Neural cell (in vitro differentiated cells): Measurements from ENCODE around the gene ERBB4. TPM values are rescaled to one million over a fixed set of nuclear protein-coding genes. Genes with fewer than 3 reads are reported as not detected.

Source experiments
- H2AFZ ChIP-seq: fragments of 200-600, 300-800 bp; sonication (generic), shearing (Covaris generic); 2 replicates; pipeline ENCODE4 v1.6.0; 2014; ENCODE audit warnings: low read depth, mild to moderate bottlenecking, antibody characterized with exemption, low read length, moderate library complexity
- H3F3A ChIP-seq: fragments of 200-600 bp; shearing (Covaris generic); 2 replicates; pipeline ENCODE4 v1.6.1; 2016; ENCODE audit warnings: mild to moderate bottlenecking, moderate library complexity, mixed read lengths, antibody characterized with exemption, low read length; ENCODE audit not compliant: insufficient read depth, poor library complexity, severe bottlenecking
- H3K27ac ChIP-seq: fragments of 200-600, 300-800 bp; sonication (generic), shearing (Covaris generic); 2 replicates; pipeline ENCODE4 v1.5.1; 2014; ENCODE audit warnings: mild to moderate bottlenecking, low read length, moderate library complexity
- H3K27me3 ChIP-seq: fragments of 300-800, 200-600 bp; sonication (generic), shearing (Covaris generic); 2 replicates; pipeline ENCODE4 v1.6.0; 2014; ENCODE audit warnings: mild to moderate bottlenecking, low read depth, low read length, moderate library complexity; ENCODE audit not compliant: insufficient read depth
- H3K36me3 ChIP-seq: fragments of 300-800, 200-600 bp; sonication (generic), shearing (Covaris generic); 2 replicates; pipeline ENCODE4 v1.5.1; 2014; ENCODE audit warnings: mild to moderate bottlenecking, antibody characterized with exemption, low read length, moderate library complexity; ENCODE audit not compliant: insufficient read depth
- H3K4me2 ChIP-seq: fragments of 300-800, 200-600 bp; sonication (generic), shearing (Covaris generic); 2 replicates; pipeline ENCODE4 v1.6.0; 2014; ENCODE audit warnings: mild to moderate bottlenecking, low read length
- H3K4me3 ChIP-seq: fragments of 300-800, 200-600 bp; sonication (generic), shearing (Covaris generic); 2 replicates; pipeline ENCODE4 v1.5.1; 2014; ENCODE audit warnings: mild to moderate bottlenecking, low read length, moderate library complexity
- H3K79me2 ChIP-seq: fragments of 200-600 bp; shearing (Covaris generic); replicated peaks from 2 replicates; pipeline ENCODE4 v1.6.0; 2014; ENCODE audit warnings: mild to moderate bottlenecking, low read length, moderate library complexity; ENCODE audit not compliant: insufficient read depth
- H3K9ac ChIP-seq: fragments of 300-800, 200-600 bp; sonication (generic), shearing (Covaris generic); 2 replicates; pipeline ENCODE4 v1.6.1; 2016; ENCODE audit warnings: mild to moderate bottlenecking, low read length, mixed read lengths
- H3K9me2 ChIP-seq: fragments of 200-600 bp; shearing (Covaris generic); 2 replicates; pipeline ENCODE4 v1.6.1; 2016; ENCODE audit warnings: mild to moderate bottlenecking, low read length, mixed read lengths; ENCODE audit not compliant: insufficient read depth
- H3K9me3 ChIP-seq: fragments of 200-600, 300-800 bp; sonication (generic), shearing (Covaris generic); 2 replicates; pipeline ENCODE4 v1.6.1; 2016; ENCODE audit warnings: mild to moderate bottlenecking, mixed run types, low read length, moderate library complexity, mixed read lengths
- H4K20me1 ChIP-seq: fragments of 200-600 bp; shearing (Covaris generic); 2 replicates; pipeline ENCODE4 v1.6.1; 2016; ENCODE audit warnings: mild to moderate bottlenecking, mixed run types; ENCODE audit not compliant: insufficient read depth
- CTCF ChIP-seq: fragments of 450-650 bp; IDR thresholded peaks from 2 replicates; pipeline ENCODE4 v1.5.1; 2014; ENCODE audit warnings: antibody characterized with exemption, mild to moderate bottlenecking, moderate library complexity; ENCODE audit not compliant: poor library complexity, severe bottlenecking
- EP300 ChIP-seq: fragments of 450-650 bp; conservative IDR thresholded peaks from 2 replicates; pipeline ENCODE4 v1.6.1; 2014; ENCODE audit warnings: antibody characterized with exemption, mild to moderate bottlenecking, moderate library complexity; ENCODE audit not compliant: poor library complexity, severe bottlenecking
- EZH2 ChIP-seq: fragments of 200-600, 300-800 bp; shearing (Covaris generic), sonication (generic); IDR thresholded peaks from 2 replicates; pipeline ENCODE4 v1.6.1; 2014; ENCODE audit warnings: antibody characterized with exemption, low read length, borderline replicate concordance, mild to moderate bottlenecking; ENCODE audit not compliant: insufficient read depth, poor library complexity, severe bottlenecking
- MXI1 ChIP-seq: fragments of 450-650 bp; conservative IDR thresholded peaks from 2 replicates; pipeline ENCODE4 v1.6.1; 2014; ENCODE audit warnings: antibody characterized with exemption, mild to moderate bottlenecking; ENCODE audit not compliant: poor library complexity, severe bottlenecking
- POLR2AphosphoS5 ChIP-seq: IDR thresholded peaks from 2 replicates; pipeline ENCODE4 v1.6.1; 2012
- RAD21 ChIP-seq: fragments of 450-650 bp; conservative IDR thresholded peaks from 2 replicates; pipeline ENCODE4 v1.6.1; 2014; ENCODE audit warnings: antibody characterized with exemption, mild to moderate bottlenecking, moderate library complexity
- REST ChIP-seq: IDR thresholded peaks from 2 replicates; pipeline ENCODE4 v1.6.1; 2012; ENCODE audit warnings: borderline replicate concordance
- SMC3 ChIP-seq: fragments of 450-650 bp; conservative IDR thresholded peaks from 2 replicates; pipeline ENCODE4 v1.6.1; 2014; ENCODE audit warnings: antibody characterized with exemption, mild to moderate bottlenecking, moderate library complexity; ENCODE audit not compliant: poor library complexity
- TAF1 ChIP-seq: IDR thresholded peaks from 2 replicates; pipeline ENCODE4 v1.6.1; 2012; ENCODE audit warnings: low read depth
- polyA plus RNA-seq: library from polyadenylated mRNA; depleted of rRNA; stranded (reverse); fragments of >200 nt; gene quantifications from 2 replicates; pipeline ENCODE4 v1.2.3, GENCODE V29; 2014

ERBB4 gene
- polyA plus RNA-seq, 1 donor from 2014 or later: 0.69 TPM

- no peaks in the 10 kb centered on the region for H3K79me2 ChIP-seq
- H3K9me3 ChIP-seq: peaks cover 6% of the 10 kb centered on the region
- no peak overlapping the region for H3K4me2 ChIP-seq
- H3K4me3 ChIP-seq: no peak overlapping the region
- H3K9ac ChIP-seq: no peak overlapping the region
- no peaks in the 10 kb centered on the region for H4K20me1 ChIP-seq
- TF ChIP-seq SMC3 (no peak), POLR2AphosphoS5 (no peak), REST (no peak), RAD21 (no peak)
- H3K27ac ChIP-seq: no peak overlapping the region
- no peaks in the 10 kb centered on the region for H3F3A ChIP-seq
- no peaks in the 10 kb centered on the region for H3K36me3 ChIP-seq
- no peaks in the 10 kb centered on the region for H3K9me2 ChIP-seq
- no peak overlapping the region for H2AFZ ChIP-seq
- no peaks in the 10 kb centered on the region for H3K27me3 ChIP-seq
Measured at GRCh38 chr2:211477537-211478275, 1060.9 kb downstream of the ERBB4 start.

- H3K27me3 ChIP-seq: no peaks in the 10 kb centered on the region
- H3K4me2 ChIP-seq: no peak overlapping the region
- no peak overlapping the region for H3K9ac ChIP-seq
- no peaks in the 10 kb centered on the region for H3K79me2 ChIP-seq
- H3K9me2 ChIP-seq: no peaks in the 10 kb centered on the region
- no peak overlapping the region for H3K27ac ChIP-seq
- no peak overlapping the region for H3K4me3 ChIP-seq
- H3K9me3 ChIP-seq: peaks cover 6% of the 10 kb centered on the region
- no peaks in the 10 kb centered on the region for H3K36me3 ChIP-seq
- TF ChIP-seq MXI1 (no peak), EZH2 (no peak), CTCF (no peak), POLR2AphosphoS5 (no peak), RAD21 (no peak), TAF1 (no peak), SMC3 (no peak), EP300 (no peak), REST (no peak)
- no peaks in the 10 kb centered on the region for H4K20me1 ChIP-seq
- H3F3A ChIP-seq: no peaks in the 10 kb centered on the region
- H2AFZ ChIP-seq: no peak overlapping the region
Measured at GRCh38 chr2:211473116-211473515, 1065.5 kb downstream of the ERBB4 start.
